Erythroblast (primary cell): Measurements from ENCODE around the gene TIMMDC1.

ENCODE experiments used
- GATA1 ChIP-seq: IDR thresholded peaks from 2 replicates; pipeline ENCODE4 v1.6.1; 2011; ENCODE audit warnings: low read depth, mild to moderate bottlenecking, control low read depth, low read length, moderate library complexity
- POLR2A ChIP-seq: IDR thresholded peaks from 2 replicates; pipeline ENCODE4 v1.6.1; 2011; ENCODE audit warnings: mild to moderate bottlenecking, low read length

- no peak for TF ChIP-seq POLR2A
- TF ChIP-seq GATA1: no peak
These were observed 31.5 kb downstream of the TIMMDC1 start for GRCh38 chr3:119529883-119530282.
